GM19463 (cell line): ENCODE results near the gene TAAR5.
"Not testable (repeated sequence)": the region's sequence is repeated elsewhere in the genome, so short reads cannot be mapped to it uniquely, and the experiment has no call there.

Source experiments
- ATAC-seq: cut with Tn5 transposase; IDR thresholded peaks from one replicate; pipeline ENCODE4 v1.9.1; 2021; ENCODE audit warnings: mild to moderate bottlenecking, moderate library complexity; ENCODE audit not compliant: unreplicated experiment

TAAR5 gene

GRCh38 chr6:132571774-132572173 is 17.8 kb downstream of the TAAR5 start:
- no peak for ATAC-seq

GRCh38 chr6:132570221-132570777 is 19.2 kb downstream of the TAAR5 start, which contains the start of gene TAAR6:
Gene TAAR6 (plus strand): TSS chr6:132570322. CDS start chr6:132570322, 0 bp downstream.
- ATAC-seq, result no peak

- no peak for ATAC-seq
These were observed 20.4 kb downstream of the TAAR5 start for GRCh38 chr6:132569170-132569569.

- ATAC-seq, result no peak
These were observed 20.9 kb downstream of the TAAR5 start for GRCh38 chr6:132568611-132569010.

- ATAC-seq, result no peak
These were observed 22.0 kb downstream of the TAAR5 start for GRCh38 chr6:132567566-132567965.

DNA sequence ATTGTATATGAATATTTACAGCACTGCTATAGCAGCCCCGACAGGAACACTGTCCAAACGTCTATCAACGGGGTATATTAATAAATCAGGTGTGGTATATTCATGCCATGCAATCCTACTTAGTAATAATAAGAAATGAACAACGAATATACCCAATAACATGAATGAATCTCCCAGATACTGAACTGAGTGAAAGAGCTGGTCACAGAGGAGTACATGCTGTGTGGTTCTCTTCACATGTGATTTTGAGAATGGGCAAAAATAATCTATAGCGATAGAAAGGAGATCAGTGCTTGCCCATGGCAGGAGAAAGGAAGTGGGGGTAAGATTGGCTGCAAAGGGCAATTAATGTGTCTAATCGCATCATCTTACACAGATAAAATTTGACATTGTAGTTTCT is 23.1 kb downstream of the TAAR5 start:
- ATAC-seq, result no peak

- not testable (repeated sequence) for ATAC-seq
These were observed 29.5 kb downstream of the TAAR5 start for GRCh38 chr6:132560087-132560486.

DNA sequence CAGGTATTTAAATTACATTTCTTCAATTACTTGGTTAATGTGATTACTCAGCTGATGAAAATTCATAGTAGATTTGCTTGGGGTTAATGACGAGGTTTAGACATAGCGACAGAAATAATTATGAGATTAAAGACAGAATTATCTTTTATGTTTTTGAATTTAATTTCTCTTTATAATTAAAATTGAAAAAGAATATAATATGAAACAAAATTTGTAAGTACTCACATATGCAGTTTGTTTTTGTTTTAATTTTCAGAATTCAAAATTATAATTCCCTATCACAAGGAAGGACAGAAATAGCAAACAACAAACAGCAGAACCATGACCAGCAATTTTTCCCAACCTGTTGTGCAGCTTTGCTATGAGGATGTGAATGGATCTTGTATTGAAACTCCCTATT is 37.2 kb downstream of the TAAR5 start, which contains the start of gene TAAR8:
TSS of gene TAAR8 (plus strand) at position 301 of the 400 bp plus-strand sequence. CDS start at position 322, 21 bp downstream.
- ATAC-seq, result no peak

GRCh38 chr6:132551214-132551613 is 38.3 kb downstream of the TAAR5 start:
- ATAC-seq, result no peak

GRCh38 chr6:132548746-132549463 is 40.6 kb downstream of the TAAR5 start:
- ATAC-seq, result no peak

GRCh38 chr6:132544826-132545225 is 44.7 kb downstream of the TAAR5 start:
- ATAC-seq, result no peak
